ENCODE data around the gene OGFR. TPM values are rescaled to one million over a fixed set of nuclear protein-coding genes. Genes with fewer than 3 reads are reported as not detected.

Gene OGFR
- total RNA-seq, 1 donor from 2014 or later = 43.7 TPM

DNA sequence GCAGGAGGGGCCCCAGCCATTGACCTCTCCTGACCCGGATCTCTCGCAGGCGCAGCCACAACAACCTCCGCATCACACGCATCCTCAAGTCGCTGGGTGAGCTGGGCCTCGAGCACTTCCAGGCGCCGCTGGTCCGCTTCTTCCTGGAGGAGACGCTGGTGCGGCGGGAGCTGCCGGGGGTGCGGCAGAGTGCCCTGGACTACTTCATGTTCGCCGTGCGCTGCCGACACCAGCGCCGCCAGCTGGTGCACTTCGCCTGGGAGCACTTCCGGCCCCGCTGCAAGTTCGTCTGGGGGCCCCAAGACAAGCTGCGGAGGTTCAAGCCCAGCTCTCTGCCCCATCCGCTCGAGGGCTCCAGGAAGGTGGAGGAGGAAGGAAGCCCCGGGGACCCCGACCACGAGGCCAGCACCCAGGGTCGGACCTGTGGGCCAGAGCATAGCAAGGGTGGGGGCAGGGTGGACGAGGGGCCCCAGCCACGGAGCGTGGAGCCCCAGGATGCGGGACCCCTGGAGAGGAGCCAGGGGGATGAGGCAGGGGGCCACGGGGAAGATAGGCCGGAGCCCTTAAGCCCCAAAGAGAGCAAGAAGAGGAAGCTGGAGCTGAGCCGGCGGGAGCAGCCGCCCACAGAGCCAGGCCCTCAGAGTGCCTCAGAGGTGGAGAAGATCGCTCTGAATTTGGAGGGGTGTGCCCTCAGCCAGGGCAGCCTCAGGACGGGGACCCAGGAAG, 7.7 kb downstream of the OGFR start:
- DNase-seq (ENCODE audit: extremely low spot score in 2 of 2) = no peak
- peaks cover 7% of the 10 kb centered on the region for H3K27me3 ChIP-seq
- H3K4me3 ChIP-seq = no peak overlapping the region
- peaks cover 0 to 51% of the 10 kb centered on the region in 2 donors for H3K36me3 ChIP-seq
- peaks cover 30% of the 10 kb centered on the region for H3K4me1 ChIP-seq
- H3K27ac ChIP-seq = no peak overlapping the region
- TF ChIP-seq, protein P1, sequence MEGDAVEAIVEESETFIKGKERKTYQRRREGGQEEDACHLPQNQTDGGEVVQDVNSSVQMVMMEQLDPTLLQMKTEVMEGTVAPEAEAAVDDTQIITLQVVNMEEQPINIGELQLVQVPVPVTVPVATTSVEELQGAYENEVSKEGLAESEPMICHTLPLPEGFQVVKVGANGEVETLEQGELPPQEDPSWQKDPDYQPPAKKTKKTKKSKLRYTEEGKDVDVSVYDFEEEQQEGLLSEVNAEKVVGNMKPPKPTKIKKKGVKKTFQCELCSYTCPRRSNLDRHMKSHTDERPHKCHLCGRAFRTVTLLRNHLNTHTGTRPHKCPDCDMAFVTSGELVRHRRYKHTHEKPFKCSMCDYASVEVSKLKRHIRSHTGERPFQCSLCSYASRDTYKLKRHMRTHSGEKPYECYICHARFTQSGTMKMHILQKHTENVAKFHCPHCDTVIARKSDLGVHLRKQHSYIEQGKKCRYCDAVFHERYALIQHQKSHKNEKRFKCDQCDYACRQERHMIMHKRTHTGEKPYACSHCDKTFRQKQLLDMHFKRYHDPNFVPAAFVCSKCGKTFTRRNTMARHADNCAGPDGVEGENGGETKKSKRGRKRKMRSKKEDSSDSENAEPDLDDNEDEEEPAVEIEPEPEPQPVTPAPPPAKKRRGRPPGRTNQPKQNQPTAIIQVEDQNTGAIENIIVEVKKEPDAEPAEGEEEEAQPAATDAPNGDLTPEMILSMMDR (IDR thresholded peaks at IDR 0.05) = no peak
- TF ChIP-seq POLR2AphosphoS5 (IDR thresholded peaks at IDR 0.05; ENCODE audit: insufficient read depth in 1 of 2, low read depth in 1 of 2) (no peak), POLR2A (IDR thresholded peaks at IDR 0.05) (no peak)
- intact Hi-C loops (cut with DNase I) = loop anchor here (10.0 kb wide), 1 partner anchor 398 kb away; no protein-coding TSS in a partner anchor
- no peaks in the 10 kb centered on the region for H3K9me3 ChIP-seq

GRCh38 chr20:62812907-62813200, 8.2 kb downstream of the OGFR start:
- TF ChIP-seq POLR2AphosphoS5 (IDR thresholded peaks at IDR 0.05; ENCODE audit: insufficient read depth in 1 of 2, low read depth in 1 of 2) (no peak), POLR2A (IDR thresholded peaks at IDR 0.05) (no peak)
- TF ChIP-seq, protein P1 (IDR thresholded peaks at IDR 0.05) = no peak
- DNase-seq (ENCODE audit: extremely low spot score in 2 of 2) = no peak
- H3K4me3 ChIP-seq = no peak overlapping the region
- intact Hi-C loops (cut with DNase I) = loop anchor here (10.0 kb wide), 1 partner anchor 398 kb away; no protein-coding TSS in a partner anchor
- H3K4me1 ChIP-seq = peaks cover 30% of the 10 kb centered on the region
- peaks cover 12% of the 10 kb centered on the region for H3K27me3 ChIP-seq
- H3K9me3 ChIP-seq = no peaks in the 10 kb centered on the region
- H3K36me3 ChIP-seq = peaks cover 0 to 47% of the 10 kb centered on the region in 2 donors
- H3K27ac ChIP-seq = no peak overlapping the region

GRCh38 chr20:62813588-62813987, 9.0 kb downstream of the OGFR start:
- Histone ChIP-seq H3K27me3 (peaks cover 13% of the 10 kb centered on the region), H3K9me3 (no peaks in the 10 kb centered on the region), H3K4me3 (no peak overlapping the region), H3K4me1 (peaks cover 31% of the 10 kb centered on the region), H3K27ac (no peak overlapping the region), H3K36me3 (peaks cover 0 to 40% of the 10 kb centered on the region in 2 donors)
- TF ChIP-seq, protein P1 (IDR thresholded peaks at IDR 0.05) = no peak
- TF ChIP-seq POLR2A (IDR thresholded peaks at IDR 0.05) (no peak), POLR2AphosphoS5 (IDR thresholded peaks at IDR 0.05; ENCODE audit: insufficient read depth in 1 of 2, low read depth in 1 of 2) (no peak)
- intact Hi-C loops (cut with DNase I) = loop anchor here (10.0 kb wide), 1 partner anchor 399 kb away; no protein-coding TSS in a partner anchor
- no peak for DNase-seq (ENCODE audit: extremely low spot score in 2 of 2)

DNA sequence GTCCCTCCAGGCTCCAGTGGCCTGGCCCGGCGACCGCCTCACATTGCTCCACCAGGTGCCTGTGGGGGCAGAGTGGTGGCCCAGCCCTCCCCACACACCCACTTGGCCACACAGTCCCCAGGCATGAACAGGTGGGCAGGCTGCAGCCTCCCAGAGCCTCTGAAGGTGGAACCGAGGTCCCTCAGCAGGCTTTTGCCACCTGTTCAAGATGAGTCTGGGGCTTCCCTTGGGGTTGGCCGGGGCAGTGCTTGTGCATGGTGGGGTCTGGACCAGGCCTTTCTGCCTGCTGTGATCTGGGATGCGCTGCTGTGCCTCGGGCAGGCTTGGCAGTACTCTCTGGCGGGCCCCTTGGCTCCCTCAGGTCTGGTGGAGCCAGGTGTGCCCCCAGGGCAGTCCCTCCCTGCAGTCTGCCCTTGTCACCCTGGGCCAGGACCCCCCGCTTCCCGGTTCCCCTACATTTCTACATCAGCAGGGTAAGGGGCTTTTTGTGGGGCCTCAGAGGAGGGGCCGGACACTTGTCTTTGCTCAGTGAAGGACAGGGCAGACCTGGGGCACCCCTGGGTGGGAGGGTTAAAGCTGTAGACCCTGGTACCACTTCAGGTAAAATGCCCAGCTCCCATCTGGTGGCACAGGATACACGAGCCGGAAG, 9.5 kb downstream of the OGFR start:
- Histone ChIP-seq H3K27me3 (peaks cover 13% of the 10 kb centered on the region), H3K36me3 (peaks cover 0 to 35% of the 10 kb centered on the region in 2 donors), H3K27ac (no peak overlapping the region), H3K4me3 (no peak overlapping the region), H3K9me3 (no peaks in the 10 kb centered on the region), H3K4me1 (peaks cover 37% of the 10 kb centered on the region)
- TF ChIP-seq POLR2A (IDR thresholded peaks at IDR 0.05) = no peak
- TF ChIP-seq, protein P1 (IDR thresholded peaks at IDR 0.05) = no peak
- TF ChIP-seq POLR2AphosphoS5 (IDR thresholded peaks at IDR 0.05; ENCODE audit: insufficient read depth in 1 of 2, low read depth in 1 of 2) = no peak
- no peak for DNase-seq (ENCODE audit: extremely low spot score in 2 of 2)
- intact Hi-C loops (cut with DNase I) = loop anchor here (10.0 kb wide), 1 partner anchor 399 kb away; no protein-coding TSS in a partner anchor

DNA sequence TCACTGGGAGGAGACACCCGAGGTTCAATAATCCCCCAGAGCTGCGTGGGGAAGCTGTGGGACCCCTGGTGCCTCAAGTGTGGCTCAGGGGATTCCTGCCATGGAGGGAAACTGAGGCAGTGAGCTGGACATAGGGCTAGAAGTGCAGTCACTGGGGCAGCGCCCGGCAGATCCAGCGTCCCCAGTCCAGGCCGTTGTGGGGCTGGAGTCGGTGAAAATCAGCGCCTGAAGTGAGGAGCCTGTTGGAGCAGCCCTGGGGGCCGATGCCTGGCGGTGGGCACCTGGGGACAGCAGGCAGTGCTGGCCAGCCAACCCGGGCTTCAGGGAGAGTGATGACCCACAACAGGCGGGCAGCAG, 10.1 kb downstream of the OGFR start:
- Histone ChIP-seq H3K36me3 (peaks cover 0 to 30% of the 10 kb centered on the region in 2 donors), H3K4me3 (no peak overlapping the region), H3K4me1 (peaks cover 42% of the 10 kb centered on the region), H3K27me3 (peaks cover 13% of the 10 kb centered on the region), H3K27ac (no peak overlapping the region), H3K9me3 (no peaks in the 10 kb centered on the region)
- intact Hi-C loops (cut with DNase I) = loop anchor here (10.0 kb wide), 1 partner anchor 400 kb away; no protein-coding TSS in a partner anchor
- DNase-seq (ENCODE audit: extremely low spot score in 2 of 2) = no peak
- TF ChIP-seq POLR2A (IDR thresholded peaks at IDR 0.05) (no peak), POLR2AphosphoS5 (IDR thresholded peaks at IDR 0.05; ENCODE audit: insufficient read depth in 1 of 2, low read depth in 1 of 2) (no peak)
- TF ChIP-seq, protein P1 (IDR thresholded peaks at IDR 0.05) = no peak

Measured in vagina (tissue), 2 donors.